Chondrocyte (in vitro differentiated cells): ENCODE data around the gene ENAM. TPM values are rescaled to one million over a fixed set of nuclear protein-coding genes. Genes with fewer than 3 reads are reported as not detected.

Experiments
- DNase-seq: peaks from one replicate; pipeline ENCODE4 v3.0.0; 2021; ENCODE audit warnings: mixed read lengths, low spot score
- H3K27ac Mint-ChIP-seq: one replicate; pipeline ENCODE4 v1.8.0; 2021; ENCODE audit warnings: mild to moderate bottlenecking, moderate library complexity, mixed read lengths; ENCODE audit not compliant: unreplicated experiment
- H3K27me3 Mint-ChIP-seq: 2 replicates; pipeline ENCODE4 v1.8.0; 2021; ENCODE audit warnings: low read depth, mixed read lengths
- H3K36me3 Mint-ChIP-seq: 2 replicates; pipeline ENCODE4 v1.8.0; 2021; ENCODE audit warnings: low read depth, mixed read lengths
- H3K4me1 Mint-ChIP-seq: 2 replicates; pipeline ENCODE4 v1.8.0; 2021; ENCODE audit warnings: low read depth, mild to moderate bottlenecking, mixed read lengths
- H3K4me3 Mint-ChIP-seq: one replicate; pipeline ENCODE4 v1.8.0; 2021; ENCODE audit warnings: mild to moderate bottlenecking, moderate library complexity, mixed read lengths; ENCODE audit not compliant: unreplicated experiment
- H3K9me3 Mint-ChIP-seq: 2 replicates; pipeline ENCODE4 v1.8.0; 2021; ENCODE audit warnings: low read depth, mixed read lengths
- CTCF ChIP-seq: fragments of 200-600 bp; sonication (generic); IDR thresholded peaks from 2 replicates; pipeline ENCODE4 v1.5.0; 2021; ENCODE audit warnings: antibody characterized with exemption, mild to moderate bottlenecking, moderate library complexity
- total RNA-seq: library from RNA; stranded (reverse); gene quantifications from 3 replicates; pipeline ENCODE4 v1.2.1, GENCODE V29; 2021

The ENAM gene
- total RNA-seq, 1 donor from 2014 or later: not detected

GRCh38 chr4:70614184-70614555, 14.4 kb upstream of the ENAM start:
- Mint-ChIP-seq H3K9me3 (no peaks in the 10 kb centered on the region), H3K27me3 (peaks cover 44% of the 10 kb centered on the region), H3K27ac (no peak overlapping the region), H3K4me3 (no peak overlapping the region), H3K36me3 (no peaks in the 10 kb centered on the region), H3K4me1 (no peaks in the 10 kb centered on the region)
- no peak for TF ChIP-seq CTCF
- DNase-seq: no peak

- no peak for DNase-seq
- Mint-ChIP-seq H3K27me3 (peaks cover 20% of the 10 kb centered on the region), H3K27ac (no peak overlapping the region), H3K4me1 (no peaks in the 10 kb centered on the region), H3K9me3 (no peaks in the 10 kb centered on the region), H3K4me3 (no peak overlapping the region), H3K36me3 (no peaks in the 10 kb centered on the region)
- no peak for TF ChIP-seq CTCF
Observed at GRCh38 chr4:70619288-70619687, 9.3 kb upstream of the ENAM start.

GRCh38 chr4:70619778-70620177, 8.8 kb upstream of the ENAM start:
- Mint-ChIP-seq H3K36me3 (no peaks in the 10 kb centered on the region), H3K9me3 (no peaks in the 10 kb centered on the region), H3K4me1 (no peaks in the 10 kb centered on the region), H3K27me3 (peaks cover 19% of the 10 kb centered on the region), H3K27ac (no peak overlapping the region), H3K4me3 (no peak overlapping the region)
- DNase-seq: no peak
- TF ChIP-seq CTCF: no peak

GRCh38 chr4:70623323-70623722, 5.2 kb upstream of the ENAM start:
- H3K9me3 Mint-ChIP-seq: no peaks in the 10 kb centered on the region
- DNase-seq: no peak
- H3K27ac Mint-ChIP-seq: no peak overlapping the region
- H3K4me1 Mint-ChIP-seq: no peaks in the 10 kb centered on the region
- H3K27me3 Mint-ChIP-seq: peaks cover 1% of the 10 kb centered on the region
- TF ChIP-seq CTCF: no peak
- H3K4me3 Mint-ChIP-seq: no peak overlapping the region
- no peaks in the 10 kb centered on the region for H3K36me3 Mint-ChIP-seq

GRCh38 chr4:70624226-70624793, 4.2 kb upstream of the ENAM start:
- TF ChIP-seq CTCF: no peak
- Mint-ChIP-seq H3K4me1 (no peaks in the 10 kb centered on the region), H3K36me3 (no peaks in the 10 kb centered on the region), H3K4me3 (no peak overlapping the region), H3K27me3 (no peaks in the 10 kb centered on the region), H3K9me3 (no peaks in the 10 kb centered on the region), H3K27ac (no peak overlapping the region)
- no peak for DNase-seq
